ENCODE data around the gene HHLA2. TPM values are rescaled to one million over a fixed set of nuclear protein-coding genes. Genes with fewer than 3 reads are reported as not detected.

Gene HHLA2
- total RNA-seq, 1 donor from 2014 or later = not detected

- no peaks in the 10 kb centered on the region for H3K36me3 Mint-ChIP-seq
- no peak for DNase-seq (ENCODE audit: low spot score in 2 of 2, unreplicated experiment in 2 of 2)
- H3K4me3 Mint-ChIP-seq = no peak overlapping the region
- no peaks in the 10 kb centered on the region for H3K27me3 Mint-ChIP-seq (ENCODE audit: low read depth)
- no peak for TF ChIP-seq CTCF (IDR thresholded peaks at IDR 0.05; ENCODE audit: unreplicated experiment)
- H3K27ac Mint-ChIP-seq = no peak overlapping the region
- H3K4me1 Mint-ChIP-seq = no peaks in the 10 kb centered on the region
- H3K9me3 Mint-ChIP-seq = peaks cover 13% of the 10 kb centered on the region
Measured at GRCh38 chr3:108327168-108327567, 30.8 kb downstream of the HHLA2 start.

DNA sequence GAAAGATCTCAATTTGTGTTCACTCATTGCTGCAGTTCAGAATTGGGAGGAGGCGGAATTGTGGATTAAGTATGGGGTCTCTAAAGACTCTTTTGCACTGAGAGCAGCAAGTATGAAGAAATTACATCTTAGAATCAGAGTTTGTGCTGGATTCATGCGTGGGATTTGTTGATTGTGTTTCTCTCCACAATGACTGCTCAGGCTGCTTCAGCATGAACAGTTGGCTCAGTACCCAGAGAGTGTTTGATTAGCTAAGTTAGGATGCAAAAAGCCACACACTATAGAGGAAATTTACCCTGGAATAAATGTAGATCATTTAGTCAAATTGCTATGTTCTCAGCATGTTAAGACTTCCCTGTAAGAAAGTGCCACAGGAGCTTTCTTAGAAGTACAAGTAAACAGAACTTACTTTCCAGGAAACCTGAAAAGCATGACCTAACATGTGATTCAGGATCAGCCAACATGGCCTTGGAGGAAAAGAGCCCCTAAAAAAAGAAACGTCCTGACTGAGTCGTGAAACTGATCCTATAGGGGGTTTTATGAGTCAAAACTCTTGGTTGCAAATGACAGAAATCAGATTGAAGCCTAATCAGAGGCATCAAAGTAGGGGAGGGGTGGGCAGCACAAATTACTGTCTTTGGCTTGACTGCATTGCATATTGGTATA, 32.6 kb downstream of the HHLA2 start:
- H3K27ac Mint-ChIP-seq = no peak overlapping the region
- no peak for DNase-seq (ENCODE audit: low spot score in 2 of 2, unreplicated experiment in 2 of 2)
- H3K4me3 Mint-ChIP-seq = no peak overlapping the region
- no peaks in the 10 kb centered on the region for H3K27me3 Mint-ChIP-seq (ENCODE audit: low read depth)
- no peaks in the 10 kb centered on the region for H3K36me3 Mint-ChIP-seq
- TF ChIP-seq CTCF (IDR thresholded peaks at IDR 0.05; ENCODE audit: unreplicated experiment) = no peak
- no peaks in the 10 kb centered on the region for H3K4me1 Mint-ChIP-seq
- H3K9me3 Mint-ChIP-seq = peaks cover 13% of the 10 kb centered on the region

DNA sequence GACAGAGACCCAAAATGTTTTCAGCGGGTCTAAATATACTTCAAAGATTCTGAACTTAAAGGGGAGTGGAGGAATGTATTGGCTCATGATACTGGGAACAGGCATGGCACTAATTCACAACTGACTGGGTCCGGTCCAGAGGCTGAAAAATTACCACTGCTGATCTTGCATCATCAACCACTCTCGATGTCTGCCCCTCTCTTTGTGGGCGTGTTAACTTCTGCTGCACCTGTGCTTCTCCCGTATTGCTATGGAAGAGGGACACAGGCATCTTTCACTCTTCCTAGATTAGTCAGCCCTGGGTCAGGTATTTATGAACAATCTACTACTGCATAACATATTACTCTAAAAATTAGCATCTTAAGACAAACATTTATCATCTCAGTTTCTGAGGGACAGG, 33.2 kb downstream of the HHLA2 start:
- H3K27ac Mint-ChIP-seq = no peak overlapping the region
- TF ChIP-seq CTCF (IDR thresholded peaks at IDR 0.05; ENCODE audit: unreplicated experiment) = no peak

GRCh38 chr3:108329947-108330346, 33.6 kb downstream of the HHLA2 start:
- Mint-ChIP-seq H3K27me3 (ENCODE audit: low read depth) (no peaks in the 10 kb centered on the region), H3K4me1 (no peaks in the 10 kb centered on the region), H3K9me3 (peaks cover 13% of the 10 kb centered on the region)

More for the DNA sequence above, 33.2 kb downstream of the HHLA2 start:
- H3K9me3 Mint-ChIP-seq = peaks cover 13% of the 10 kb centered on the region
- no peaks in the 10 kb centered on the region for H3K27me3 Mint-ChIP-seq (ENCODE audit: low read depth)
- no peak for DNase-seq (ENCODE audit: low spot score in 2 of 2, unreplicated experiment in 2 of 2)
- no peaks in the 10 kb centered on the region for H3K4me1 Mint-ChIP-seq
- H3K4me3 Mint-ChIP-seq = no peak overlapping the region
- H3K36me3 Mint-ChIP-seq = no peaks in the 10 kb centered on the region

GRCh38 chr3:108331792-108332191, 35.4 kb downstream of the HHLA2 start:
- DNase-seq (ENCODE audit: low spot score in 2 of 2, unreplicated experiment in 2 of 2) = no peak
- Mint-ChIP-seq H3K4me1 (no peaks in the 10 kb centered on the region), H3K36me3 (no peaks in the 10 kb centered on the region), H3K27me3 (ENCODE audit: low read depth) (no peaks in the 10 kb centered on the region), H3K9me3 (peaks cover 8% of the 10 kb centered on the region), H3K4me3 (no peak overlapping the region), H3K27ac (no peak overlapping the region)
- TF ChIP-seq CTCF (IDR thresholded peaks at IDR 0.05; ENCODE audit: unreplicated experiment) = no peak

More at GRCh38 chr3:108329947-108330346, 33.6 kb downstream of the HHLA2 start:
- no peak for DNase-seq (ENCODE audit: low spot score in 2 of 2, unreplicated experiment in 2 of 2)
- no peaks in the 10 kb centered on the region for H3K36me3 Mint-ChIP-seq
- no peak overlapping the region for H3K27ac Mint-ChIP-seq
- no peak overlapping the region for H3K4me3 Mint-ChIP-seq
- TF ChIP-seq CTCF (IDR thresholded peaks at IDR 0.05; ENCODE audit: unreplicated experiment) = no peak

All from mesothelial cell of epicardium (in vitro differentiated cells).